ENCODE measurements around the gene GNAQ. TPM values are rescaled to one million over a fixed set of nuclear protein-coding genes. Genes with fewer than 3 reads are reported as not detected.

Gene GNAQ
- total RNA-seq, 1 experiment from 2014 or later = 48.6 TPM

DNA sequence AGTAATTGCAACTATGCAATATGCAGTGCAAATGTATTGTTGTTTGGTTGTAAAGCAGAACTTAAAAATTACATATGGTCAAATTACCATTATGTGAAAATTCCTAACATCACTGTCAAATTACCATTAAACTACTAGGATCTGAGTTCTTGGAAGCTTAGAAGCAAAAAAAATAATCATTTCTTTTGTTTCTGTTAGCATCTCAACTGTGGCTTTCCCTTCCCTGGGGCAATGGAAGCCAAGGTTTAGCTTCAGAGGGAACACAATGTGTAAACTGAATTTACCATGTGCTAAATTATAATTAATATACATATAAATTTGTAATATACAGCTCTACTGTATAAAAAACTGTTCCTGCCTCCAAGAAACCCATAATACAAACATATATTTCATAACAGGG is 159.4 kb downstream of the GNAQ start:
- H3K4me1 Mint-ChIP-seq = peaks cover 11 to 14% of the 10 kb centered on the region in 2 experiments
- no peaks in the 10 kb centered on the region for H3K27me3 ChIP-seq (ENCODE audit: insufficient read depth, low read length)
- no peak overlapping the region for H3K9ac ChIP-seq (ENCODE audit: extremely low read depth, insufficient read length, low read length)
- no peak overlapping the region for H2BK120ac ChIP-seq (ENCODE audit: low read depth, low read length, poor library complexity, severe bottlenecking)
- H4K8ac ChIP-seq (replicated peaks; ENCODE audit: insufficient read length, low read depth, low read length) = no peak overlapping the region
- no peak overlapping the region for H3K18ac ChIP-seq (ENCODE audit: insufficient read length, low read depth, low read length)
- H3K23me2 ChIP-seq (ENCODE audit: insufficient read length, low read depth, low read length, poor library complexity, severe bottlenecking) = no peaks in the 10 kb centered on the region
- no peak overlapping the region for H3T11ph ChIP-seq (ENCODE audit: low read length)
- no peak overlapping the region for H2BK15ac ChIP-seq (ENCODE audit: low read depth, low read length)
- H3K27ac Mint-ChIP-seq = no peak overlapping the region; a peak in 1 of 7 replicates
- no peak overlapping the region for H4K5ac ChIP-seq (ENCODE audit: insufficient read length, low read depth, low read length)
- H3K4ac ChIP-seq (ENCODE audit: low read depth, low read length) = no peak overlapping the region
- H2BK12ac ChIP-seq (ENCODE audit: insufficient read length, low read depth, low read length) = no peak overlapping the region
- no peak overlapping the region for H3K27ac ChIP-seq (ENCODE audit: insufficient read length, low read depth, low read length)
- H2BK5ac ChIP-seq (ENCODE audit: insufficient read length, low read length) = no peak overlapping the region
- TF ChIP-seq, protein P1, sequence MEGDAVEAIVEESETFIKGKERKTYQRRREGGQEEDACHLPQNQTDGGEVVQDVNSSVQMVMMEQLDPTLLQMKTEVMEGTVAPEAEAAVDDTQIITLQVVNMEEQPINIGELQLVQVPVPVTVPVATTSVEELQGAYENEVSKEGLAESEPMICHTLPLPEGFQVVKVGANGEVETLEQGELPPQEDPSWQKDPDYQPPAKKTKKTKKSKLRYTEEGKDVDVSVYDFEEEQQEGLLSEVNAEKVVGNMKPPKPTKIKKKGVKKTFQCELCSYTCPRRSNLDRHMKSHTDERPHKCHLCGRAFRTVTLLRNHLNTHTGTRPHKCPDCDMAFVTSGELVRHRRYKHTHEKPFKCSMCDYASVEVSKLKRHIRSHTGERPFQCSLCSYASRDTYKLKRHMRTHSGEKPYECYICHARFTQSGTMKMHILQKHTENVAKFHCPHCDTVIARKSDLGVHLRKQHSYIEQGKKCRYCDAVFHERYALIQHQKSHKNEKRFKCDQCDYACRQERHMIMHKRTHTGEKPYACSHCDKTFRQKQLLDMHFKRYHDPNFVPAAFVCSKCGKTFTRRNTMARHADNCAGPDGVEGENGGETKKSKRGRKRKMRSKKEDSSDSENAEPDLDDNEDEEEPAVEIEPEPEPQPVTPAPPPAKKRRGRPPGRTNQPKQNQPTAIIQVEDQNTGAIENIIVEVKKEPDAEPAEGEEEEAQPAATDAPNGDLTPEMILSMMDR (conservative IDR thresholded peaks at IDR 0.05) = no peak
- H4K91ac ChIP-seq (ENCODE audit: insufficient read length, low read depth, low read length) = no peak overlapping the region
- no peak overlapping the region for H3K4me3 Mint-ChIP-seq
- no peaks in the 10 kb centered on the region for H3K27me3 Mint-ChIP-seq (ENCODE audit: low read depth)
- H2AK5ac ChIP-seq (ENCODE audit: insufficient read length, low read length) = no peak overlapping the region
- H3K36me3 Mint-ChIP-seq (ENCODE audit: insufficient read depth in 1 of 3, low read depth in 3 of 3) = no peaks in the 10 kb centered on the region; a peak in 1 of 7 replicates
- no peak overlapping the region for H3K14ac ChIP-seq (ENCODE audit: insufficient read depth, low read length)
- H4K20me1 ChIP-seq (ENCODE audit: control insufficient read depth, insufficient read depth, insufficient read length) = no peaks in the 10 kb centered on the region
- no peaks in the 10 kb centered on the region for H3K9me3 ChIP-seq (ENCODE audit: control insufficient read depth, low read depth, low read length)
- no peaks in the 10 kb centered on the region; the same call in 1 of the 2 replicates for H3K4me1 ChIP-seq (ENCODE audit: insufficient read depth, low read length)
- H3K79me2 ChIP-seq (ENCODE audit: insufficient read depth, low read length) = no peaks in the 10 kb centered on the region
- H3K56ac ChIP-seq (ENCODE audit: insufficient read length, low read depth, low read length) = no peak overlapping the region
- H3K23ac ChIP-seq (ENCODE audit: insufficient read length, low read depth, low read length) = no peak overlapping the region
- no peak for DNase-seq
- H2BK20ac ChIP-seq (ENCODE audit: low read depth, low read length, poor library complexity, severe bottlenecking) = no peak overlapping the region
- H3K4me2 ChIP-seq (ENCODE audit: insufficient read depth, insufficient read length, low read length) = no peak overlapping the region
- peaks cover 3% of the 10 kb centered on the region for H3K79me1 ChIP-seq (ENCODE audit: insufficient read depth, low read depth, low read length, poor library complexity, severe bottlenecking)
- no peaks in the 10 kb centered on the region for H3K9me3 Mint-ChIP-seq
- H2AFZ ChIP-seq (ENCODE audit: low read length) = no peak overlapping the region
